ENCODE data around the gene ARHGDIA.

DNA sequence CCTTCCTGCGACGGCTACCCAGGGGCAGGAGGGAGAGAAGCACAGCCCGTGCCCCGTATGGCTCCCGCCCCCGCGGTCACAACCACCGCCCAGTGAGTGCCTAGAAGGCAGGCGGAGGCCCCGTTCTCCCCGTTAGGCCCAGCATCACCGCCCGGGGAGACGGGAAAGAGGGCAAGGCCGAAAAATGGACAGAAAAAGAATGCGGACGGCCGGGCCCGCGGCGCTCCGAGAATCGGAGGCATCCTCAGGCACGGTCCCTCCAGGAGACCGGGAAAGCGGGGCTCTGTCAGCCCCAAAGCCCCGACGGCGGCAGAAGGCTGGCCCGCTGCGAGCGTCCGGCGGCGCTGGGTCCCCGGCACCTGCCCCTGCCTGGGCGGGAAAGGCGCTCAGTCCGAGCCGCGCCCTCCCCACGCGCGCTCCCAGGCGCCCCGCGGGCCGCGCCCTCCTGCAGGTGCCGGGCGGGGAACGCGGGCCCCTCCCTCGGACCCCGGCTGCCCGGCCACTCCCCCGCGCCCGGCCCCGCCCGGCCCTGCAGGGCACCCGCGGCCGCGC, 38.5 kb downstream of the ARHGDIA start:
- TF ChIP-seq, protein P1, sequence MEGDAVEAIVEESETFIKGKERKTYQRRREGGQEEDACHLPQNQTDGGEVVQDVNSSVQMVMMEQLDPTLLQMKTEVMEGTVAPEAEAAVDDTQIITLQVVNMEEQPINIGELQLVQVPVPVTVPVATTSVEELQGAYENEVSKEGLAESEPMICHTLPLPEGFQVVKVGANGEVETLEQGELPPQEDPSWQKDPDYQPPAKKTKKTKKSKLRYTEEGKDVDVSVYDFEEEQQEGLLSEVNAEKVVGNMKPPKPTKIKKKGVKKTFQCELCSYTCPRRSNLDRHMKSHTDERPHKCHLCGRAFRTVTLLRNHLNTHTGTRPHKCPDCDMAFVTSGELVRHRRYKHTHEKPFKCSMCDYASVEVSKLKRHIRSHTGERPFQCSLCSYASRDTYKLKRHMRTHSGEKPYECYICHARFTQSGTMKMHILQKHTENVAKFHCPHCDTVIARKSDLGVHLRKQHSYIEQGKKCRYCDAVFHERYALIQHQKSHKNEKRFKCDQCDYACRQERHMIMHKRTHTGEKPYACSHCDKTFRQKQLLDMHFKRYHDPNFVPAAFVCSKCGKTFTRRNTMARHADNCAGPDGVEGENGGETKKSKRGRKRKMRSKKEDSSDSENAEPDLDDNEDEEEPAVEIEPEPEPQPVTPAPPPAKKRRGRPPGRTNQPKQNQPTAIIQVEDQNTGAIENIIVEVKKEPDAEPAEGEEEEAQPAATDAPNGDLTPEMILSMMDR (conservative IDR thresholded peaks at IDR 0.05 in 1 of 2, IDR thresholded peaks at IDR 0.05 in 1 of 2; ENCODE audit: extremely low read depth in 1 of 2, insufficient read depth in 1 of 2, low read depth in 1 of 2, low read length in 2 of 2), result no peak
- TF ChIP-seq EZH2 (IDR thresholded peaks at IDR 0.05; ENCODE audit: borderline replicate concordance, low read length), result no peak

Measured in mammary epithelial cell (primary cell).